HG02678 (cell line): ENCODE measurements around the gene ST6GALNAC2.
"Not testable (repeated sequence)": the region's sequence is repeated elsewhere in the genome, so short reads cannot be mapped to it uniquely, and the experiment has no call there.

Experiments
- ATAC-seq: cut with Tn5 transposase; IDR thresholded peaks from one replicate; pipeline ENCODE4 v1.9.1; 2021; ENCODE audit warnings: mild to moderate bottlenecking, moderate library complexity; ENCODE audit not compliant: unreplicated experiment

ST6GALNAC2 gene

DNA sequence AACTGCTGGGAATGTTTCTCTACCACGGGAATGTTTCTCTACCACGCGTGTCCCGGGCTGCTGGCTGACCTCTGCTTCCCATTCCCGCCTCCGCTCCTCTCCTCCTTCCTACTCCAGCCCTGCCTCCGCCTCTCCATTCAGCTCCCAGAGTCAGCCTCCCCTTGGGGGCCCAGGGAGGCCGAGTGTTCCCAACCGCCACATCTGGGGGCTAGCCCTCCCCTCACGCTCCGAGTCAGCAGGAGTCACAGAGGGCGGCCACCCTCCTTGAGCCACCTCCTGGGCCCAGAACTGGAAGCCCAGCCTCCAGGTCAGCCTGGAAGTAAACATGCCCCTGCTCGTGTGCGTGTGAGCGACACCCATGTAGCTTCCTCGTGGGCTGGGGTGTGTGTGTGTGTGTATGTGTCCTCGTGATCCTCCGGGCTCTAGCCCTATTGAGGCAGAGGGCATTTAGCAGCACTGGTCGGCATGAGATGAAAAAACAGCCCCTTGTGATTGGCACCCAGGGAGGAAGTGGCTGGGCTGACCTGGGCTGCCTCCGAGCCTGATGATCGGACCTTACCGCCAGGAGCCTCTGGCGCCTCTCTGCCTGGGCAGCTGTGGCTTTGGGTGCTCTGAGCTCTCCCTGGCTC lies 55.5 kb downstream of the ST6GALNAC2 start:
- ATAC-seq, result no peak

DNA sequence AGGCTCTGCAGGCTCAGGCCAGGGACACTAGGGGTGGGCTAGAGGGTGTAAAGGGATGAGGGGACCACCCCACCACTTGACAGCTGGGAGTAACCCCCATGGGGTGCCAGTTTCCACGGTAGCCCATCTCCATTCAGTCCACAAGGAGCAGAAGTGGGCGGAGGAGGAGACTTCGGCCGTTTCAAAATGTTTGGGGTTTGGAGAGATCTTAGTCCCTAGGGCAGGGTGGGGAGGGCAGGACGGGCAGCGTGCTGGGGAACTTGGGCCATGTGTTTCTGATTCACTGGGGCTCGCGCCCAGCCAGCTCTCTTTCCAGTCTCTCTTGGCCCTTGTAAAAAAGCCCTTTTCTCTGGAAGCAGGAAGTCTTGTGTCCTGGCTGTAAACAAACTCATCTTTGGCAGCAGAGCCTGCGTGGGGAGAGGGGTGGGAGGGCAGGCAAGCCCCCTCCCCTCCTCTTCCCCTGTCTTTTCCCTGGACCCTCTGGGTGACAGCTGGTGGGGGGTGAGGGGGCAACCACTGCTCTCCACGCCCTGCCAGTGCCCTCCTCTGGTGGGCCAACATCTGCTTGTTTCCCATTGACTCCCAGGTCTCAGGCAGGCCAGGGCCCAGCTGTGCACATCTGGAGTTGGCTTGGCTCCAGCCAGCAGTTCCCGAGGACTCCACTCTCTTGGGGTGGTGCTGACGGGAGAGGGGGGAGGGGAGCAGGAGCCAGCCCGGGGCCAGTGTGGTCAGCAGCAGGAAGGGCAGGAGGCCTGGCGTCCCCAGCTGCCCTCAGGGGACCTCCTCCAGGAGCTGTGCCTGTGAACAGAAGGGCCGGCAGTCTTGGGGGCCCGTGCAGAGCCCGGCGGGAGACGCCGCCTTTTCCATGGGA lies 56.2 kb downstream of the ST6GALNAC2 start:
- no peak for ATAC-seq

DNA sequence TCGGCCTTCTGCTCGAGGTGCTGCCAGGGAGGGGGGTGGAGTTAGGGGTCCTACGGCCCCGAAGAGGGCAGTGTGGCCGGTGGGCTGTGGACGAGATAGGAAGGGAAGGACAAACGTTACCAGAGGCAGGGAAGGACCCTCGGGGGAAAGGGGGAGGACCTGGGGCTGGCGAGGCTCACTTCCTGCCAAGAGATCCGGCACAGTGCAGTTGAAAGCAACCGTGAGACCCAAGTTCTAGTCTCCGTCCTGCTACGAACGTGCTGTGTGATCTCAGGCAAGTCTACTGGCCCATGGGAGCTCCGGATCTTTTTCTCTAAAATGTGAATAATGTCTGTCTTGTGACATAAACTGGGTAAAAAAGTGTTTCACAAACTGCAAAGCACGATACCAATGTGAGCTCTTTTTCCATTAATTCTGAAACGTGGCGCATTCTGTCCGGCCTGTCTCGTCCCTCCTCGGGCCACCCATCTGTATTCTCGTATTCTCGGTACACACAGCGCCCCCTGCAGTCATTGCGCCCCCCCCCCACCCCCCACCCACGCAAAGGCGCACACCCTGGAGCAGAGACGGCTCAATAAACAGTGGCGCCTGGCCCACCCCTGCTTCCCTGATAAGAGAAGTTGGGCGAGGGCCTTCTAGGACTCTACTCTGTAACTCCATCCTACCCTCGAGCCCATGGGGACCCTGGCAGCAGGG lies 57.0 kb downstream of the ST6GALNAC2 start:
- ATAC-seq, result no peak

DNA sequence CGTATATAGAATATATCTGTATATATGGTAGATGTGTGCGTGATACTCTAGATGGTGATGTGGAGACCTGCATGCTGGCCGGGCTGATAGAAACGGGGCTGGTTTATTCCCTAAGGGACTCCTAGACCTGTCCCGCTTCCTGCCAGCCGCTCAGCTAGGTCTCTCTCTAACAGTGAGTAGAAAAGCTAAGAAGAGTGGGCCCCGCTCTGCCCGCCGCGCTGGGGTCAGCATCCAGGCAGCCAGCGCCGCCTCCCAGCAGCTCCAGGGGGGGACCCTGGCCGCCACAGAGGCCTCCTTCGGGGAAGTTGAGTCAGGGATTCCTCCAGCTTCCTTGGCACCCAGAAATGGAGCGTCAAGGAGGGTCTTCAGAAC lies 57.5 kb downstream of the ST6GALNAC2 start:
- ATAC-seq, result no peak

DNA sequence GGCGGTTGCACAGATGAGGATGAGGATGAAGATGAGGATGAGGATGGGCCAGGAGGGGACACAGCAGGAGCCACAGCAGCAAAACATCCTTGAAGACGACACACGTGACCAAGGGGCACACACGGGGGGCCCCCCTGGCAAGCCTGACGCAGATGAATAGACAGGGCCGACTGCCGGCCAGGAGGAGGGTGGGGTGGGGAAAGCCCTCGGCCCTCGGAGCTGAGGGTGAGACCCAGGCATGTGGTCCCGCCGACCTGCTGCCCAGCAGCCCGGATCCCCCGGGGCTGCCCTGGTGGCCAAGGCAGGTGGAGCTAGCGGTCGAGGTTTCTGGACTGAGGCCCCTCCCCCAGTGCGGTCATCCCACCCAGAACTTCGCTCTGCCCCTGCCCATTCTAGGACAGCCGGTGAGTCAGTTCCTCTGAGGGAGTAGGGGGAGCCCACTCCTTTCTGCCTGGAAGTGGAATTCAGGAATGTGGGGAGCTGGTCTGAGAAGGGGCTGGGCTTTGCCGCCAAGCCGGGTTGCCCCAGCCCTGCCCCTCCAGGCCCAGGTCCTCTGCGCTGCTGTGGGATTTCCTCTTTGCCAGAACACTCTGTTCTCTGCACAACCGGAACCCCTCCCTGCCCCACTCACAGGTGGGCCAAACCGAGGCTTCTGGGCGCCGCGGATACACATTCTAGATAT lies 58.1 kb downstream of the ST6GALNAC2 start:
- ATAC-seq, result no peak

DNA sequence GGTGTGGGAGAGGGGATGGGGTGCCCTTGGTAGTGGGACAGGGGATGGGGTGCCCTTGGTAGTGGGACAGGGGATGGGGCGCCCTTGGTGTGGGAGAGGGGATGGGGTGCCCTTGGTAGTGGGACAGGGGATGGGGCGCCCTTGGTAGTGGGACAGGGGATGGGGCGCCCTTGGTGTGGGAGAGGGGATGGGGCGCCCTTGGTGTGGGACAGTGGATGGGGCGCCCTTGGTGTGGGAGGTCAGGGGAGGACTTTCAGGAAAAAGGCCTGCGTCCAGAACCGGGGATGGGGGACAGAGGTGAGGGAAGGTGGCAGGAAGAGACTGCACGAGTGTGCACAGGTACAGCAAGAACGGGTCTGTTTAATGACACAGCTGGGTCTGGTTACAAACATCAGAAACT lies 58.6 kb downstream of the ST6GALNAC2 start:
- ATAC-seq, result not testable (repeated sequence)

DNA sequence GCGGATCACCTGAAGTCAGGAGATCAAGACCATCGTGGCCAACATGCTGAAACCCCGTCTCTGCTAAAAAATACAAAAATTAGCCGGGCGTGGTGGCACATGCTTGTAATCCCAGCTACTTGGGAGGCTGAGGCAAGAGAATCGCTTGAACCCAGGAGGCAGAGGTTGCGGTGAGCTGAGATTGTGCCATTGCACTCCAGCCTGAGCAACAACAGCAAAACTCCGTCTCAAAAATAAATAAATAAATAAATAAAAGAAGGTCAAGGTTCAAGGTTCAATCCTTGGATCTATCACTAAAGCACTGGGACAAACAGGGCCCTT lies 60.2 kb downstream of the ST6GALNAC2 start:
- not testable (repeated sequence) for ATAC-seq

DNA sequence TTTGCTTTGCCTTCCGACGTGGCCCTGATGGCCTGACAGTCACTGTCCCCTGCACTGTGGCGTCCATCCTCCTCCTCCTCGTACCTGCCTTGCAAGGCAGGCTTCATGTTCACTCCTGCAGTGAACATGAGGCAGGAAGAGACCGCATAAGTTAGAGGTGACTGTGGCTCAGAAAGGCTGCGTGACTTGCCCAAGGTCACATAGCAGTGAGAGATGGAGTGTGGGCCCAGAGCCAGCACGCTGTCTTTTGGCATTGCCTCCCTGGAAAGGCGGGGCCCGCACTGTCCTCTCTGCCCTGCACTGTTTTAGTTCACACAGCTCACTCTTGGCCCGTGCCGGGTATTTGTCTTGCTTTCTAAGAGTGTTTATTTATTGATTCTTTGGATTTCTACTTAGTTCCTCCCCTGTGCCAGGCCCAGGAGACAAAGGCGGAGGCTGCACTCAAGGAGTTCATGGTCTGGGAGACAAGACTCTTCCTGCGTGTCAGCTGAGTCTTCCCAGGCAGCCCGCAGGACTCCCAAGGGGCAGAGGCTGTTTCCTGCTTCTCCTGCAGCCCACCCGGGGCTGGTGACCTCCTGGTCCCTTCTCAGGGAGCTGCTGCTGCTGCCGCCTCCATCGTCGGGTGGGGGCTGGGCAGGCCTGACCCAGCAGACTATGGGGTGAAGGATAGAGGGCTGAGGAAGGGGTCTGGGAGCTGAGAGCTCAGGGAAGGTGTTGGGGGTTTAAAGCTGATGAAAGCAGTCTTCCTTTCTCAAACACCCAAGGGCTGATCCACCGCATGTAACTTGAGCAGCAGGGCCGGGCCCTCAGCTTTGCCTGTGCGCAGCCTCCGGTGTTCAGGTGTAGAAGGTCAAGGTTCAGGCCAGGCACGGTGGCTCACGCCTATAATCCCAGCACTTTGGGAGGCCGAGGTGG lies 60.8 kb downstream of the ST6GALNAC2 start:
- ATAC-seq, result no peak

DNA sequence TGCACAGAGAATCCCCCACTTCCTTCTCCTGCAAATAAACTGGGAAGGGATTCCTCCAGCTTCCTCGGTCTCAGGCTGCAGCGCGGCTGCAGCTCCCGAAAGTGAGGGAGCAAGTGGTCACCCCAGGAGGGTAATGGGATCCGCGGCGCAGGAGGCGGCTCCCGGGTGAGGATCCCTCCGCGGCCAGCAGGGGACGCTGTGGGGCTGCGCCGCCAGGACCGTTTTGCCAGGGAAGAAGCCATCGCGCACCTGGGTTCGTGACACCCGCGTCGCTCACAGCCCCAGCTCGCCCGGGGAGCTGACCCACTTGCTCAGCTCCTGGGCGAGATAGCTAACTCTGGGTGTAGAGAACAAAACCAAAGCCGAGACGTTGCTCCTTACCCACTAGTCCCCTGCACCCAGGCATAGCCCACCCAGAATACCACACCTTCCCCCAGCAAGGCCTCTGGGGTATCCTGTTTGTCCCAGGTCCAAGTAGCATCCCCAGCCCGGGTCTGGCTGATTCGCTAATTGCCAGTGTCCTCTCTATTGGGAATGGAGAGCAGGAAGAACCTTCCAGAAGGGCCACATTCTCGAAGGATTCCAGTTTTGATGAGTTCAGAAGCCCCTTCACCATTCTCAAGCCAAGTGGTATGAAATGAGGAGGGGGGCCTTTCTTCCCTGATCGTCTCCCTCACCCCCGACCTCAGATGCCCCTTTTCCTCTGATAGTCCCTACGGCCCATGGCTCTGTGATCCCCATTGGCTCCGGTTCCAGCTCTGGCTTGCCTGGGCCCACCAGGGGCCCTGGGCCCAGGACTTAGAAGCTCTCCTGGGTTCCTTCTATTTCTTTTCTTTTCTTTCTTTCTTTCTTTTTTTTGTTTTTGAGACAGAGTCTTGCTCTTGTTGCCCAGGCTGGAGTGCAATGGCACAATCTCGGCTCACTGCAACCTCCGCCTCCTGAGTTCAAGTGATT lies 62.3 kb downstream of the ST6GALNAC2 start:
- ATAC-seq, result no peak

DNA sequence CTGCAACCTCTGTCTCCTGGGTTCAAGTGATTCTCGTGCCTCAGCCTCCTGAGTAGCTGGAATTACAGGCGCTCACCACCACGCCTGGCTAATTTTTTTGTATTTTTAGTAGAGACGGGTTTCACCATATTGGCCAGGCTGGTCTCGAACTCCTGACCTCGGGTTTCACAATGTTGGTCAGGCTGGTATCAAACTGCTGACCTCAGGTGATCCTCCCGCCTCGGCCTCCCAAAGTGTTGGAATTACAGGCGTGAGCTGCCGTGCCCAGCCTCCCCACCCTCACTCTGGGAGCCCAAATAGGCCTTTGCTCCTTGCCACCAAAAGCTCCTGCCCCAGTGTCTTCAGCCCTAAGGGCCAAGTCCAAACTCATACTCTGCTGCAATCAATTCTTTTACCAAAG lies 64.0 kb downstream of the ST6GALNAC2 start:
- ATAC-seq, result not testable (repeated sequence)

DNA sequence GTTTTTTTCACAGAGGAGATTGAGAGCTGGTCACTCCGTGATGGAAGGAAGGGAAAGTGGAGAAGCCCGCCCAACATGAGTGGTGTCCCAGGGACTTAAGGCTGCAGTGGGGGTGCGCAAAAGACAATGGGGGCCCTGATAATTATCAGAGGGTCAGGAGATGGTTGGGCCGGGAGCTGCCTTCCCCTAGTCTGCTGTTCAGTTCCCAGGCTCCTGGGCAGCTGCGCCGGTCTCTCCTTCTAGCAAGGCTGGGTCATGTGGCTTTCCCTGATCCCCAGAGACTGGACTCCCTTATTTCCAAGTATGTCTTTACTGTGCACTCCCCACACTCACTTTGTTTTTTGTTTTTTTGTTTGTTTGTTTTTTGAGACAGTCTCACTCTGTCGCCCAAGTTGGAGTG lies 64.4 kb downstream of the ST6GALNAC2 start:
- ATAC-seq, result no peak

DNA sequence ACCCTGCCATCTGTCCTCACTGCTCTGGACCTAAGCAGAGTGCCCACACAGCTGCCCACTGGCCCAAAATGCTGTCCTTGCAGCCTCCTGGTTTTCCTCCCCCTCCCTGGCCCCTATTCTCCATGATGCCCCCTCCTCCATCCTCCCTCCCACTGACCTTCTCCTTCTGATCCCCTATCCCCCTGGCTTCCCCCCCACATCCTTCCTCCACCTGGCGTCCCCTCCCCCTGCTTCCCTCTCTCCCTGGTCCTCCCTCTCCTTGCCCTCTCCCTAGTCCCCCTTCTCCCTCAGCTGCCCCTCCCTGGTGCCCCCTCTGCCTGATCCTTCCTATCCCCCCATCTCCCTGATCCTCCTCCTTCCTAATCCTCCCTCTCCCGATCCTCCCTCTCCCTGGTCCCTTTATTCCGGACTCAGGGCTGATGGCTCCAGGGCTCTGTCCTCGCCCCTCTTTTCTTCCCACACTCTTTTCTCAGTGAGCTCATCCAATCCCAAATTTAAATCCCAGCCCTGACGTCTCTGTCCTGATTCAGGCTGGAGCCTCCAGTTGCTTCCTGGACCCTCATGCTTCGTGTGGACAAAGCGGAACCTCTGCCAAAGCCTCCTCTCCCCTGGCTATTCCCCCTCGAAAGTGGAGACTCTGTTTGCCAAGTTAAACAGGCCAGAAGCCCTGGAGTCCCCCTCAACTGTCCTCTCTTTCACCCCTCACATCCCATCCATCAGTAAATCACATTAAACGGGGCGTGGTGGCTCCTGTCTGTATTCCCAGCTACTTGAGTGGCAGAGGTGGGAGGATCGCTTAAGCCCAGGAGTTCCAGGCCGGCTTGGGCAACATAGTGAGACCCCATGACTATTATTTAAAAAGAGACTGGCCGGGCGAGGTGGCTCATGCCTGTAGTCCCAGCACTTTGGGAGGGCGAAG lies 66.4 kb downstream of the ST6GALNAC2 start:
- ATAC-seq, result no peak

DNA sequence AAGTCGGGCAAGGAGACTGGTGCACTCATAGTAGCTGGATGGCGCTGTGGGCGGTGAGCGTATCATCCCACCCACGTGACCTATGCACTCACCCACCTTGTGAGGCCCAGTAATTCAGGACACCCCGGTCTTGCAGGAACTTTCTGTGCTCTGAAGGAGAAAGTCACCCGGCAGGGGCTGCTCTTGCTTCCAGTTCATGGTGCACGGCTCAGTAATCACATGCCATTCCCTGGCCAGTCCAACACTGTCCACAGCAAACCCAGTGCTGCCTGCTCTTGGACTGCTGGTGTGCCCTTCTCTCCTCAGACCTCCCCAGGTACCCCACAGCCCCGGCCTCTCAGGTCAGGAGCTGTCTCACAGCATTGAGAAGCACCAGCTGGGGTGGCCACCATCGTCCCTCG lies 68.0 kb downstream of the ST6GALNAC2 start:
- no peak for ATAC-seq
